CD4-positive, alpha-beta memory T cell (primary cell): ENCODE measurements around the gene SNAPC5. TPM values are rescaled to one million over a fixed set of nuclear protein-coding genes. Genes with fewer than 3 reads are reported as not detected.

Experiments used
- CTCF ChIA-PET: fragments of 350-600 bp; sonication (Branson Sonifier 250); formaldehyde crosslinking; loops from one replicate; lab custom pipeline; 2021; ENCODE audit warnings: inconsistent platforms; ENCODE audit not compliant: partially characterized antibody; lab: Charles Lee
- POLR2A ChIA-PET: fragments of 350-600 bp; sonication (Branson Sonifier 250); formaldehyde crosslinking; loops from one replicate; lab custom pipeline; 2021; ENCODE audit not compliant: partially characterized antibody; lab: Charles Lee
- DNase-seq, 5 donors: peaks; one replicate each; pipeline versions ENCODE4 v3.0.0 to v3.0.0-alpha.2; 2020 to 2022; ENCODE audit warnings: mixed read lengths in 1 of 5
- H3K27ac ChIP-seq: one replicate; pipeline ENCODE4 v1.7.0; 2013; ENCODE audit warnings: low read depth, low read length
- H3K27me3 ChIP-seq: 2 replicates; pipeline ENCODE4 v1.7.0; 2013; ENCODE audit warnings: mild to moderate bottlenecking, low read length, moderate library complexity; ENCODE audit not compliant: insufficient read depth
- H3K36me3 ChIP-seq: 2 replicates; pipeline ENCODE4 v1.7.0; 2013; ENCODE audit warnings: mild to moderate bottlenecking, low read length, moderate library complexity; ENCODE audit not compliant: insufficient read depth
- H3K4me1 ChIP-seq: 2 replicates; pipeline ENCODE4 v1.7.0; 2013; ENCODE audit warnings: mild to moderate bottlenecking, low read length, moderate library complexity; ENCODE audit not compliant: insufficient read depth
- H3K4me3 ChIP-seq, 2 donors: one replicate each; pipeline ENCODE4 v1.7.0; 2013; ENCODE audit warnings: low read length in 2 of 2, mild to moderate bottlenecking in 1 of 2
- H3K9me3 ChIP-seq, 2 donors: one replicate each; pipeline ENCODE4 v1.7.0; 2013; ENCODE audit warnings: low read length in 2 of 2, control low read depth in 1 of 2; ENCODE audit not compliant: control insufficient read depth in 1 of 2
- H3K27ac Mint-ChIP-seq, 7 donors: one replicate each; pipeline ENCODE4 v1.8.0; 2020 to 2021; ENCODE audit warnings: mixed read lengths in 7 of 7, mild to moderate bottlenecking in 6 of 7, inconsistent platforms in 3 of 7, moderate library complexity in 3 of 7
- H3K27me3 Mint-ChIP-seq, 2 donors: one replicate each; pipeline ENCODE4 v1.8.0; 2020 to 2021; ENCODE audit warnings: mixed read lengths in 2 of 2
- H3K36me3 Mint-ChIP-seq, 2 donors: one replicate each; pipeline ENCODE4 v1.8.0; 2020 to 2021; ENCODE audit warnings: mixed read lengths in 2 of 2, inconsistent platforms in 1 of 2, mild to moderate bottlenecking in 1 of 2
- H3K4me1 Mint-ChIP-seq, 4 donors: one replicate each; pipeline ENCODE4 v1.8.0; 2020 to 2021; ENCODE audit warnings: mixed read lengths in 4 of 4, mild to moderate bottlenecking in 1 of 4
- H3K4me3 Mint-ChIP-seq, 8 donors: one replicate each; pipeline ENCODE4 v1.8.0; 2020 to 2021; ENCODE audit warnings: mixed read lengths in 8 of 8, mild to moderate bottlenecking in 7 of 8, moderate library complexity in 6 of 8, inconsistent platforms in 3 of 8
- H3K9me3 Mint-ChIP-seq, 8 donors: one replicate each; pipeline ENCODE4 v1.8.0; 2020 to 2021; ENCODE audit warnings: mixed read lengths in 8 of 8, mild to moderate bottlenecking in 5 of 8, inconsistent platforms in 3 of 8, moderate library complexity in 1 of 8
- intact Hi-C: fragments of 100-400 bp; cut with micrococcal nuclease; formaldehyde crosslinking; loops from one replicate; pipeline ENCODE4 v1.15.1; 2023
- polyA plus RNA-seq, 2 donors: library from polyadenylated mRNA; unstranded; fragments of 300-500 nt; fragmentation: Illumina TruSeq; gene quantifications; one replicate each; pipeline ENCODE4 v1.2.3, GENCODE V29; 2021
- total RNA-seq, 2 experiments: library from RNA; stranded (reverse); gene quantifications; one replicate each; pipeline ENCODE4 v1.2.3, GENCODE V29; 2021

Gene SNAPC5
- total and polyA plus RNA-seq, 4 experiments from 2014 or later: 32.5 to 76.1 (median 47.4) TPM

GRCh38 chr15:66484539-66485112 lies 12.9 kb downstream of the SNAPC5 start:
- Histone ChIP-seq H3K4me1 (no peaks in the 10 kb centered on the region), H3K27me3 (no peaks in the 10 kb centered on the region), H3K36me3 (peaks cover 58% of the 10 kb centered on the region), H3K9me3 (no peaks in the 10 kb centered on the region), H3K27ac (no peak overlapping the region), H3K4me3 (no peak overlapping the region)
- intact Hi-C loops: no loop called here
- H3K9me3 Mint-ChIP-seq: no peaks in the 10 kb centered on the region
- ChIA-PET POLR2A (interaction anchor here (1.6 to 1.7 kb wide), 2 partner anchors 10 to 13 kb away, joined by 4 to 8 read pairs; partner anchors contain the start of gene SNAPC5), CTCF (interaction anchor here (0.9 to 1.2 kb wide), 4 partner anchors 12 to 99 kb away, joined by 3 read pairs; partner anchors contain the start of gene SNAPC5)
- peaks cover 1 to 14% (median 6%) of the 10 kb centered on the region in 4 donors for H3K4me1 Mint-ChIP-seq
- no peak overlapping the region for H3K4me3 Mint-ChIP-seq
- peaks cover 41 to 70% of the 10 kb centered on the region in 2 donors for H3K36me3 Mint-ChIP-seq
- H3K27me3 Mint-ChIP-seq: no peaks in the 10 kb centered on the region
- H3K27ac Mint-ChIP-seq: peak overlapping the region in 6 of 7 donors; percentile 22 to 72 (median 50)
- DNase-seq: no peak

- CTCF ChIA-PET: no interaction called here
- Mint-ChIP-seq H3K9me3 (no peaks in the 10 kb centered on the region), H3K27me3 (no peaks in the 10 kb centered on the region), H3K36me3 (peaks cover 35 to 60% of the 10 kb centered on the region in 2 donors), H3K4me3 (no peak overlapping the region), H3K27ac (peak overlapping the region in 3 of 7 donors; percentile 29 to 59 (median 57)), H3K4me1 (peaks cover 7 to 15% (median 8%) of the 10 kb centered on the region in 4 donors)
- H3K4me3 ChIP-seq: no peak overlapping the region
- intact Hi-C loops: no loop called here
- no peak for DNase-seq
- no peaks in the 10 kb centered on the region for H3K4me1 ChIP-seq
- H3K9me3 ChIP-seq: no peaks in the 10 kb centered on the region
- no peak overlapping the region for H3K27ac ChIP-seq
- H3K27me3 ChIP-seq: no peaks in the 10 kb centered on the region
- POLR2A ChIA-PET: no interaction called here
- peaks cover 44% of the 10 kb centered on the region for H3K36me3 ChIP-seq
These were observed 14.4 kb downstream of the SNAPC5 start for GRCh38 chr15:66483131-66483566.

- Histone ChIP-seq H3K27me3 (no peaks in the 10 kb centered on the region), H3K36me3 (peaks cover 37% of the 10 kb centered on the region), H3K4me3 (no peak overlapping the region), H3K4me1 (no peaks in the 10 kb centered on the region), H3K9me3 (no peaks in the 10 kb centered on the region), H3K27ac (no peak overlapping the region)
- Mint-ChIP-seq H3K27me3 (no peaks in the 10 kb centered on the region), H3K9me3 (no peaks in the 10 kb centered on the region), H3K4me3 (no peak overlapping the region), H3K36me3 (peaks cover 33 to 54% of the 10 kb centered on the region in 2 donors), H3K4me1 (peaks cover 7 to 15% (median 8%) of the 10 kb centered on the region in 4 donors), H3K27ac (peak overlapping the region in 3 of 7 donors; percentile 24 to 75 (median 67))
- no peak for DNase-seq
- intact Hi-C loops: no loop called here
- ChIA-PET CTCF (no interaction called here), POLR2A (no interaction called here)
These were observed 15.0 kb downstream of the SNAPC5 start for GRCh38 chr15:66482539-66482938.

GRCh38 chr15:66481107-66481856 lies 16.3 kb downstream of the SNAPC5 start:
- no peaks in the 10 kb centered on the region for H3K27me3 ChIP-seq
- intact Hi-C loops: no loop called here
- Mint-ChIP-seq H3K4me1 (peaks cover 11 to 18% (median 14%) of the 10 kb centered on the region in 4 donors), H3K27me3 (no peaks in the 10 kb centered on the region), H3K27ac (peak overlapping the region in 4 of 7 donors; percentile 23 to 78 (median 64)), H3K9me3 (peaks cover 0 to 2% (median 0%) of the 10 kb centered on the region in 8 donors), H3K36me3 (peaks cover 33 to 48% of the 10 kb centered on the region in 2 donors), H3K4me3 (no peak overlapping the region)
- no peak for DNase-seq
- H3K4me1 ChIP-seq: no peaks in the 10 kb centered on the region
- no peak overlapping the region for H3K27ac ChIP-seq
- peaks cover 25% of the 10 kb centered on the region for H3K36me3 ChIP-seq
- no peaks in the 10 kb centered on the region for H3K9me3 ChIP-seq
- POLR2A ChIA-PET: no interaction called here
- CTCF ChIA-PET: interaction anchor here (0.9 kb wide), 2 partner anchors 17 to 71 kb away, joined by 3 read pairs; no protein-coding TSS in a partner anchor
- H3K4me3 ChIP-seq: no peak overlapping the region

- H3K27ac Mint-ChIP-seq: peak overlapping the region in 2 of 7 donors; percentile 23 to 78
- intact Hi-C loops: no loop called here
- POLR2A ChIA-PET: no interaction called here
These were observed 17.3 kb downstream of the SNAPC5 start for GRCh38 chr15:66480267-66480666.

GRCh38 chr15:66477011-66477410 lies 20.6 kb downstream of the SNAPC5 start:
- POLR2A ChIA-PET: no interaction called here
- peaks cover 14 to 25% of the 10 kb centered on the region in 2 donors for H3K36me3 Mint-ChIP-seq

More at GRCh38 chr15:66480267-66480666, 17.3 kb downstream of the SNAPC5 start:
- Mint-ChIP-seq H3K27me3 (no peaks in the 10 kb centered on the region), H3K9me3 (peaks cover 0 to 2% (median 0%) of the 10 kb centered on the region in 8 donors), H3K4me1 (peaks cover 14 to 22% (median 17%) of the 10 kb centered on the region in 4 donors), H3K4me3 (no peak overlapping the region), H3K36me3 (peaks cover 33 to 47% of the 10 kb centered on the region in 2 donors)
- Histone ChIP-seq H3K27me3 (no peaks in the 10 kb centered on the region), H3K4me1 (no peaks in the 10 kb centered on the region), H3K27ac (no peak overlapping the region), H3K9me3 (no peaks in the 10 kb centered on the region), H3K4me3 (no peak overlapping the region), H3K36me3 (peaks cover 23% of the 10 kb centered on the region)
- CTCF ChIA-PET: no interaction called here
- DNase-seq: no peak

GRCh38 chr15:66476535-66476934 lies 21.0 kb downstream of the SNAPC5 start:
- H3K4me3 Mint-ChIP-seq: no peak overlapping the region
- peaks cover 0 to 2% (median 0%) of the 10 kb centered on the region in 8 donors for H3K9me3 Mint-ChIP-seq
- H3K27ac ChIP-seq: no peak overlapping the region
- H3K27me3 ChIP-seq: no peaks in the 10 kb centered on the region
- H3K4me3 ChIP-seq: no peak overlapping the region
- ChIA-PET POLR2A (no interaction called here), CTCF (no interaction called here)
- no peaks in the 10 kb centered on the region for H3K9me3 ChIP-seq
- peaks cover 18 to 40% (median 29%) of the 10 kb centered on the region in 4 donors for H3K4me1 Mint-ChIP-seq
- H3K36me3 Mint-ChIP-seq: peaks cover 9 to 21% of the 10 kb centered on the region in 2 donors
- intact Hi-C loops: no loop called here
- H3K27me3 Mint-ChIP-seq: no peaks in the 10 kb centered on the region
- no peak for DNase-seq
- peak overlapping the region; percentile 9 to 90 (median 52) for H3K27ac Mint-ChIP-seq
- peaks cover 8% of the 10 kb centered on the region for H3K36me3 ChIP-seq
- H3K4me1 ChIP-seq: peaks cover 14% of the 10 kb centered on the region

More at GRCh38 chr15:66477011-66477410, 20.6 kb downstream of the SNAPC5 start:
- Mint-ChIP-seq H3K27ac (peak overlapping the region; percentile 42 to 90 (median 81)), H3K27me3 (no peaks in the 10 kb centered on the region), H3K4me3 (no peak overlapping the region), H3K4me1 (peaks cover 17 to 35% (median 27%) of the 10 kb centered on the region in 4 donors), H3K9me3 (peaks cover 0 to 2% (median 0%) of the 10 kb centered on the region in 8 donors)
- DNase-seq: no peak
- no peaks in the 10 kb centered on the region for H3K9me3 ChIP-seq
- no peak overlapping the region for H3K4me3 ChIP-seq
- no peaks in the 10 kb centered on the region for H3K27me3 ChIP-seq
- H3K27ac ChIP-seq: no peak overlapping the region
- H3K4me1 ChIP-seq: peaks cover 11% of the 10 kb centered on the region
- peaks cover 13% of the 10 kb centered on the region for H3K36me3 ChIP-seq
- CTCF ChIA-PET: no interaction called here
- intact Hi-C loops: no loop called here
